ENCODE results near the gene TAF6. TPM values are rescaled to one million over a fixed set of nuclear protein-coding genes. Genes with fewer than 3 reads are reported as not detected.

TAF6 gene
- total and polyA plus RNA-seq, 9 of the 15 experiments (the other 6 are each of a cell fraction or from before 2014, with no cell fraction given): 0.78 to 78.7 (median 21.3) TPM

- TF ChIP-seq, protein P1, sequence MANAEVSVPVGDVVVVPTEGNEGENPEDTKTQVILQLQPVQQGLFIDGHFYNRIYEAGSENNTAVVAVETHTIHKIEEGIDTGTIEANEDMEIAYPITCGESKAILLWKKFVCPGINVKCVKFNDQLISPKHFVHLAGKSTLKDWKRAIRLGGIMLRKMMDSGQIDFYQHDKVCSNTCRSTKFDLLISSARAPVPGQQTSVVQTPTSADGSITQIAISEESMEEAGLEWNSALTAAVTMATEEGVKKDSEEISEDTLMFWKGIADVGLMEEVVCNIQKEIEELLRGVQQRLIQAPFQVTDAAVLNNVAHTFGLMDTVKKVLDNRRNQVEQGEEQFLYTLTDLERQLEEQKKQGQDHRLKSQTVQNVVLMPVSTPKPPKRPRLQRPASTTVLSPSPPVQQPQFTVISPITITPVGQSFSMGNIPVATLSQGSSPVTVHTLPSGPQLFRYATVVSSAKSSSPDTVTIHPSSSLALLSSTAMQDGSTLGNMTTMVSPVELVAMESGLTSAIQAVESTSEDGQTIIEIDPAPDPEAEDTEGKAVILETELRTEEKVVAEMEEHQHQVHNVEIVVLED (CRISPR knock-in tag; IDR thresholded peaks at IDR 0.05): peak; percentile 93
- TF ChIP-seq ZNF561 (CRISPR knock-in tag; conservative IDR thresholded peaks at IDR 0.05) (no peak), HMBOX1 (IDR thresholded peaks at IDR 0.05) (no peak), SRSF1 (IDR thresholded peaks at IDR 0.05; ENCODE audit: low read depth, low read length) (no peak), BHLHE40 (IDR thresholded peaks at IDR 0.05; ENCODE audit: low read length) (peak; percentile 92), ZFP1 (CRISPR knock-in tag; IDR thresholded peaks at IDR 0.05) (no peak), CUX1 (CRISPR knock-in tag; IDR thresholded peaks at IDR 0.05) (no peak), TRIM25 (IDR thresholded peaks at IDR 0.05; ENCODE audit: borderline replicate concordance) (no peak; the same call in 1 of the 2 replicates), ARID2 (IDR thresholded peaks at IDR 0.05) (no peak), ZNF324 (CRISPR knock-in tag; IDR thresholded peaks at IDR 0.05) (no peak), CEBPG (CRISPR knock-in tag; IDR thresholded peaks at IDR 0.05) (no peak; the same call in 1 of the 2 replicates), CEBPG (tag; conservative IDR thresholded peaks at IDR 0.05 in 1 of 2, IDR thresholded peaks at IDR 0.05 in 1 of 2) (peak in 1 of 2 experiments; percentile 19; a peak in 1 of 4 replicates), MIER1 (IDR thresholded peaks at IDR 0.05; ENCODE audit: low read depth) (no peak), U2AF1 (optimal IDR thresholded peaks at IDR 0.05; ENCODE audit: low read depth, low read length) (peak; percentile 81), ZNF316 (IDR thresholded peaks at IDR 0.05) (no peak), TCF3 (CRISPR knock-in tag; IDR thresholded peaks at IDR 0.05) (peak; percentile 25; the same call in 1 of the 2 replicates), FOXA1 (IDR thresholded peaks at IDR 0.05; ENCODE audit: borderline replicate concordance) (no peak), ZZZ3 (IDR thresholded peaks at IDR 0.05) (peak; percentile 95), MTA2 (IDR thresholded peaks at IDR 0.05; ENCODE audit: low read depth) (no peak)
Measured at GRCh38 chr7:100101016-100101862, 17.9 kb downstream of the TAF6 start, which contains the start of the genes AP4M1 and MCM7 (continued).

Measured in K562 (cell line).